Measurements from ENCODE around the gene PDIA4. TPM values are rescaled to one million over a fixed set of nuclear protein-coding genes. Genes with fewer than 3 reads are reported as not detected.
"Not testable (repeated sequence)": the region's sequence is repeated elsewhere in the genome, so short reads cannot be mapped to it uniquely, and the experiment has no call there.

Gene PDIA4
- polyA plus RNA-seq, 2 of the 4 experiments (the other 2 are of a cell fraction): 175 to 214 TPM

GRCh38 chr7:148982654-148983199 is 45.6 kb downstream of the PDIA4 start:
- ChIA-PET CTCF (interaction anchor here (0.8 to 4.7 kb wide), 7 partner anchors 12 to 307 kb away, joined by 3 to 36 read pairs (median 4); no protein-coding TSS in a partner anchor), POLR2A (interaction anchor here (1.0 to 1.6 kb wide), 4 partner anchors 42 to 164 kb away, joined by 3 to 6 read pairs (median 4); partner anchors contain the start of genes ZNF398 and ZNF425)
- peaks cover 8% of the 10 kb centered on the region; the same call in 1 of the 3 replicates for H3K9me3 ChIP-seq
- H3K4me1 ChIP-seq: peaks cover 8% of the 10 kb centered on the region; the same call in 1 of the 3 replicates
- peak overlapping the region; percentile 6 to 67; a peak in 4 of 6 replicates for H3K27ac ChIP-seq
- 6% methylated on average over 13 of the region's 23 CpGs for WGBS (ENCODE audit: missing lambda C conversion rate)
- FAIRE-seq: no peak
- peak overlapping the region; percentile 90 for H3K4me2 ChIP-seq
- TF ChIP-seq CEBPB (IDR thresholded peaks at IDR 0.05) (peak in 1 of 2 experiments; percentile 62; a peak in 1 of 4 replicates), GATA3 (IDR thresholded peaks at IDR 0.05; ENCODE audit: borderline replicate concordance) (no peak), ZC3H11A (IDR thresholded peaks at IDR 0.05) (no peak)
- peak; percentile 32 to 35; a peak in 3 of 6 replicates for ATAC-seq
- peak in 1 of 2 experiments; percentile 44 for DNase-seq (ENCODE audit: low read depth in 1 of 2, low spot score in 1 of 2)
- H3K4me3 ChIP-seq: peak overlapping the region; percentile 66

DNA sequence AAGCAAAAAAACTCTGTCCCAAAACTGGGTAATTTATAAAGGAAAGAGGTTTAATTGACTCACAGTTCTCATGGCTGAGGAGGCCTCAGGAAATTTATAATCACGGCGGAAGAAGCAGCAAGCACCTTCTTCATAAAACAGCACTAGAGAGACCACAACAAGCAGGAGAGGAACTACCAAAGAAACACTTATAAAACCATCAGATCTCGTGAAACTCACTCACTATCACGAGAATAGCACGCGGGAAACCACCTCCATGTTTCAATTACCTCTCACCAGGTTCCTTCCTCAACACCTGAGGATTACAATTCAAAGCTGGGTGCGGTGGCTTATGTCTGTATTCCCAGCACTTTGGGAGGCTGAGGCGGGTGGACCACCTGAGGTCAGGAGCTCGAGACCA is 48.5 kb downstream of the PDIA4 start:
- 61% methylated on average over 9 of the region's 9 CpGs for WGBS (ENCODE audit: missing lambda C conversion rate)
- no peak overlapping the region for H3K4me2 ChIP-seq
- peaks cover 8% of the 10 kb centered on the region; the same call in 1 of the 3 replicates for H3K4me1 ChIP-seq
- DNase-seq (ENCODE audit: low read depth in 1 of 2, low spot score in 1 of 2): no peak
- POLR2A ChIA-PET: no interaction called here
- H3K27ac ChIP-seq: no peak overlapping the region
- H3K9me3 ChIP-seq: peaks cover 8% of the 10 kb centered on the region; the same call in 1 of the 3 replicates
- no peak overlapping the region for H3K4me3 ChIP-seq
- CTCF ChIA-PET: interaction anchor here (0.6 to 1.8 kb wide), 7 partner anchors 10 to 1838 kb away, joined by 3 to 9 read pairs (median 3); no protein-coding TSS in a partner anchor
- TF ChIP-seq, protein P1, sequence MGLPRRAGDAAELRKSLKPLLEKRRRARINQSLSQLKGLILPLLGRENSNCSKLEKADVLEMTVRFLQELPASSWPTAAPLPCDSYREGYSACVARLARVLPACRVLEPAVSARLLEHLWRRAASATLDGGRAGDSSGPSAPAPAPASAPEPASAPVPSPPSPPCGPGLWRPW (IDR thresholded peaks at IDR 0.05): no peak
- no peak for TF ChIP-seq TP53 (CRISPR knock-in tag; IDR thresholded peaks at IDR 0.05)
- no peak for TF ChIP-seq PHF8 (IDR thresholded peaks at IDR 0.05; ENCODE audit: borderline replicate concordance, low read depth)
- TF ChIP-seq HEYL (CRISPR knock-in tag; IDR thresholded peaks at IDR 0.05): no peak
- TF ChIP-seq, protein P2, sequence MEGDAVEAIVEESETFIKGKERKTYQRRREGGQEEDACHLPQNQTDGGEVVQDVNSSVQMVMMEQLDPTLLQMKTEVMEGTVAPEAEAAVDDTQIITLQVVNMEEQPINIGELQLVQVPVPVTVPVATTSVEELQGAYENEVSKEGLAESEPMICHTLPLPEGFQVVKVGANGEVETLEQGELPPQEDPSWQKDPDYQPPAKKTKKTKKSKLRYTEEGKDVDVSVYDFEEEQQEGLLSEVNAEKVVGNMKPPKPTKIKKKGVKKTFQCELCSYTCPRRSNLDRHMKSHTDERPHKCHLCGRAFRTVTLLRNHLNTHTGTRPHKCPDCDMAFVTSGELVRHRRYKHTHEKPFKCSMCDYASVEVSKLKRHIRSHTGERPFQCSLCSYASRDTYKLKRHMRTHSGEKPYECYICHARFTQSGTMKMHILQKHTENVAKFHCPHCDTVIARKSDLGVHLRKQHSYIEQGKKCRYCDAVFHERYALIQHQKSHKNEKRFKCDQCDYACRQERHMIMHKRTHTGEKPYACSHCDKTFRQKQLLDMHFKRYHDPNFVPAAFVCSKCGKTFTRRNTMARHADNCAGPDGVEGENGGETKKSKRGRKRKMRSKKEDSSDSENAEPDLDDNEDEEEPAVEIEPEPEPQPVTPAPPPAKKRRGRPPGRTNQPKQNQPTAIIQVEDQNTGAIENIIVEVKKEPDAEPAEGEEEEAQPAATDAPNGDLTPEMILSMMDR (IDR thresholded peaks at IDR 0.05): no peak
- no peak for ATAC-seq
- FAIRE-seq: no peak

DNA sequence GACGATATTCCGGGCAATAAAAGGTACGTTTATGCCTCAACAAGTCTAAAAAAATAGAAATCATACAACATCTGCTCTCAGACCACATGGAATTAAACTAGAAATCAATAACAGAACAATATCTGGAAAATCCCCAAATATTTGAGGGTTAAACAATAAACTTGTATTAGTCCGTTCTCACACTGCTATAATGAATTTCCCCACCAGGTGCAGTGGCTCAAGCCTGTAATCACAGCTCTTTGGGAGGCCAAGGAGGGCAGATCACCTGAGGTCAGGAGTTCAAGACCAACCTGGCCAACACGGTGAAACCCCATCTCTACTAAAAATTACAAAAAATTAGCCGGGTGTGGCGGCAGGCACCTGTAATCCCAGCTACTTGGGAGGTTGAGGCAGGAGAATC is 49.2 kb downstream of the PDIA4 start:
- 68% methylated on average over 7 of the region's 7 CpGs for WGBS (ENCODE audit: missing lambda C conversion rate)
- H3K4me2 ChIP-seq; POLR2A ChIA-PET; FAIRE-seq; H3K4me3 ChIP-seq; H3K4me1 ChIP-seq; H3K27ac ChIP-seq; ATAC-seq; DNase-seq (ENCODE audit: low read depth in 1 of 2, low spot score in 1 of 2); H3K9me3 ChIP-seq: not testable (repeated sequence)
- CTCF ChIA-PET: interaction anchor here (1.4 kb wide), 1 partner anchor 11 kb away, joined by 4 read pairs; no protein-coding TSS in a partner anchor

GRCh38 chr7:148978091-148978490 is 50.2 kb downstream of the PDIA4 start:
- no peak overlapping the region for H3K4me3 ChIP-seq
- WGBS (ENCODE audit: missing lambda C conversion rate): 87% methylated on average over 7 of the region's 8 CpGs
- DNase-seq (ENCODE audit: low read depth in 1 of 2, low spot score in 1 of 2) (no peak), ATAC-seq (no peak), FAIRE-seq (no peak)
- H3K9me3 ChIP-seq: peaks cover 8% of the 10 kb centered on the region; the same call in 1 of the 3 replicates
- H3K4me2 ChIP-seq: no peak overlapping the region
- H3K4me1 ChIP-seq: no peaks in the 10 kb centered on the region
- ChIA-PET POLR2A (no interaction called here), CTCF (no interaction called here)
- no peak overlapping the region for H3K27ac ChIP-seq
- TF ChIP-seq HEYL (CRISPR knock-in tag; IDR thresholded peaks at IDR 0.05) (no peak), JUNB (IDR thresholded peaks at IDR 0.05) (no peak), REST (IDR thresholded peaks at IDR 0.05) (no peak), KDM5A (IDR thresholded peaks at IDR 0.05) (no peak), CBX8 (IDR thresholded peaks at IDR 0.05) (no peak), MAX (IDR thresholded peaks at IDR 0.05) (no peak), JUN (IDR thresholded peaks at IDR 0.05) (no peak)
- TF ChIP-seq, protein P2 (IDR thresholded peaks at IDR 0.05): no peak
- TF ChIP-seq, protein P3, sequence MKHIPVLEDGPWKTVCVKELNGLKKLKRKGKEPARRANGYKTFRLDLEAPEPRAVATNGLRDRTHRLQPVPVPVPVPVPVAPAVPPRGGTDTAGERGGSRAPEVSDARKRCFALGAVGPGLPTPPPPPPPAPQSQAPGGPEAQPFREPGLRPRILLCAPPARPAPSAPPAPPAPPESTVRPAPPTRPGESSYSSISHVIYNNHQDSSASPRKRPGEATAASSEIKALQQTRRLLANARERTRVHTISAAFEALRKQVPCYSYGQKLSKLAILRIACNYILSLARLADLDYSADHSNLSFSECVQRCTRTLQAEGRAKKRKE (CRISPR knock-in tag; IDR thresholded peaks at IDR 0.05; ENCODE audit: low read depth): no peak
- TF ChIP-seq, protein P4, sequence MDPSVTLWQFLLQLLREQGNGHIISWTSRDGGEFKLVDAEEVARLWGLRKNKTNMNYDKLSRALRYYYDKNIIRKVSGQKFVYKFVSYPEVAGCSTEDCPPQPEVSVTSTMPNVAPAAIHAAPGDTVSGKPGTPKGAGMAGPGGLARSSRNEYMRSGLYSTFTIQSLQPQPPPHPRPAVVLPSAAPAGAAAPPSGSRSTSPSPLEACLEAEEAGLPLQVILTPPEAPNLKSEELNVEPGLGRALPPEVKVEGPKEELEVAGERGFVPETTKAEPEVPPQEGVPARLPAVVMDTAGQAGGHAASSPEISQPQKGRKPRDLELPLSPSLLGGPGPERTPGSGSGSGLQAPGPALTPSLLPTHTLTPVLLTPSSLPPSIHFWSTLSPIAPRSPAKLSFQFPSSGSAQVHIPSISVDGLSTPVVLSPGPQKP (IDR thresholded peaks at IDR 0.05; ENCODE audit: low read depth, low read length): no peak

Data from A549 (cell line).